ENCODE results near the gene RNF4. TPM values are rescaled to one million over a fixed set of nuclear protein-coding genes. Genes with fewer than 3 reads are reported as not detected.

The RNF4 gene
- total RNA-seq, 4 donors from 2014 or later: 33.2 to 49.0 (median 40.7) TPM

DNA sequence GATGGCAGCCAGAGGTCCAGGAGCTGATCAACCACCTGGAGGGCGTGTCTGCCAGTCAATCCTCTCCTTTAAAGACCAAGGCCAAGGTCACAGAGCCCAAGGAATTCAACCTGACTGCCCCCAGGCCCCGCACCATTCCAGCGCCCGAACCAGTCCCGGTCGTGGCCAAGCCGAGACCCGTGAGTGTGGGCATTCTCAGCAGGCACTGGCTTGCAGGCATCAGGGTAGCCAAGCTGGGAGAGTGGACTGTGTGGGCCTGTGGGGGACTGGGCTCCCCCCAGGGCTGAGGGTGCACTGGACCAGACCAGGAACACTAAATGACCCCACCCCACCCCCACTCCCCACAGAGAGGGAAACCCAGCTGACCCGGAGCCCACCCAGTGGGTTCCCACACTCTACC, 23.8 kb upstream of the RNF4 start:
- peaks cover 0 to 3% (median 0%) of the 10 kb centered on the region in 4 donors for H3K4me1 ChIP-seq
- H3K27ac ChIP-seq (replicated peaks in 1 of 4): no peak overlapping the region
- DNase-seq (ENCODE audit: extremely low spot score): no peak
- 100% methylated on average over 1 of the region's 9 CpGs for WGBS
- H3K36me3 ChIP-seq: no peaks in the 10 kb centered on the region
- H3K27me3 ChIP-seq: peaks cover 0 to 4% (median 0%) of the 10 kb centered on the region in 4 donors
- intact Hi-C loops (cut with DNase I): no loop called here
- H3K4me3 ChIP-seq: no peak overlapping the region
- H3K9me3 ChIP-seq: no peaks in the 10 kb centered on the region
- TF ChIP-seq POLR2AphosphoS5 (IDR thresholded peaks at IDR 0.05): no peak
- TF ChIP-seq EP300 (IDR thresholded peaks at IDR 0.05): no peak
- TF ChIP-seq, protein P1, sequence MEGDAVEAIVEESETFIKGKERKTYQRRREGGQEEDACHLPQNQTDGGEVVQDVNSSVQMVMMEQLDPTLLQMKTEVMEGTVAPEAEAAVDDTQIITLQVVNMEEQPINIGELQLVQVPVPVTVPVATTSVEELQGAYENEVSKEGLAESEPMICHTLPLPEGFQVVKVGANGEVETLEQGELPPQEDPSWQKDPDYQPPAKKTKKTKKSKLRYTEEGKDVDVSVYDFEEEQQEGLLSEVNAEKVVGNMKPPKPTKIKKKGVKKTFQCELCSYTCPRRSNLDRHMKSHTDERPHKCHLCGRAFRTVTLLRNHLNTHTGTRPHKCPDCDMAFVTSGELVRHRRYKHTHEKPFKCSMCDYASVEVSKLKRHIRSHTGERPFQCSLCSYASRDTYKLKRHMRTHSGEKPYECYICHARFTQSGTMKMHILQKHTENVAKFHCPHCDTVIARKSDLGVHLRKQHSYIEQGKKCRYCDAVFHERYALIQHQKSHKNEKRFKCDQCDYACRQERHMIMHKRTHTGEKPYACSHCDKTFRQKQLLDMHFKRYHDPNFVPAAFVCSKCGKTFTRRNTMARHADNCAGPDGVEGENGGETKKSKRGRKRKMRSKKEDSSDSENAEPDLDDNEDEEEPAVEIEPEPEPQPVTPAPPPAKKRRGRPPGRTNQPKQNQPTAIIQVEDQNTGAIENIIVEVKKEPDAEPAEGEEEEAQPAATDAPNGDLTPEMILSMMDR (IDR thresholded peaks at IDR 0.05): no peak
- no peak for TF ChIP-seq POLR2A (IDR thresholded peaks at IDR 0.05; ENCODE audit: low read depth)

DNA sequence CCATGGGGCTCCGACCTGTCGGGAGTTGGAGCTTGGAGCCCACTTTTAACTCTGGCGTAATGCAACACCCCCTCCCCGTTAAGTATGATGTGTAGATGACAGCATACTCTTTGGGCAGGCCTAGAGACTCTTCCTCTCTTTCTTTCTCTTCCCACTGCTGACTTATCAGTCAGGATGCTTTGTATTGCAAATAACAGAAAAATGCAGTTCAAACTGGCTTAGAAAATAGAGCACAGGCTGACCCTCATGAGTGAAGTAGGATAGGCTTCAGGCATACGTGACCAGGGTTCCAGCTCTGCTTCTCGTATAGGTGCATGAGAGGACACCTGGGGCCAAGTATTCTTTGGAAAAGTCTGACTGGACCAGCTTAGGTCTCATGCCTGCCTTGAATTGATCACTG, 23.3 kb upstream of the RNF4 start:
- 85% methylated on average over 6 of the region's 6 CpGs for WGBS
- peaks cover 0 to 4% (median 0%) of the 10 kb centered on the region in 4 donors for H3K27me3 ChIP-seq
- H3K4me3 ChIP-seq: no peak overlapping the region
- peaks cover 0 to 3% (median 0%) of the 10 kb centered on the region in 4 donors for H3K4me1 ChIP-seq
- TF ChIP-seq POLR2AphosphoS5 (IDR thresholded peaks at IDR 0.05) (no peak), EP300 (IDR thresholded peaks at IDR 0.05) (no peak), POLR2A (IDR thresholded peaks at IDR 0.05; ENCODE audit: low read depth) (no peak)
- TF ChIP-seq, protein P1 (IDR thresholded peaks at IDR 0.05): no peak
- H3K27ac ChIP-seq (replicated peaks in 1 of 4): no peak overlapping the region
- no peaks in the 10 kb centered on the region for H3K36me3 ChIP-seq
- intact Hi-C loops (cut with DNase I): no loop called here
- no peak for DNase-seq (ENCODE audit: extremely low spot score)
- H3K9me3 ChIP-seq: no peaks in the 10 kb centered on the region

DNA sequence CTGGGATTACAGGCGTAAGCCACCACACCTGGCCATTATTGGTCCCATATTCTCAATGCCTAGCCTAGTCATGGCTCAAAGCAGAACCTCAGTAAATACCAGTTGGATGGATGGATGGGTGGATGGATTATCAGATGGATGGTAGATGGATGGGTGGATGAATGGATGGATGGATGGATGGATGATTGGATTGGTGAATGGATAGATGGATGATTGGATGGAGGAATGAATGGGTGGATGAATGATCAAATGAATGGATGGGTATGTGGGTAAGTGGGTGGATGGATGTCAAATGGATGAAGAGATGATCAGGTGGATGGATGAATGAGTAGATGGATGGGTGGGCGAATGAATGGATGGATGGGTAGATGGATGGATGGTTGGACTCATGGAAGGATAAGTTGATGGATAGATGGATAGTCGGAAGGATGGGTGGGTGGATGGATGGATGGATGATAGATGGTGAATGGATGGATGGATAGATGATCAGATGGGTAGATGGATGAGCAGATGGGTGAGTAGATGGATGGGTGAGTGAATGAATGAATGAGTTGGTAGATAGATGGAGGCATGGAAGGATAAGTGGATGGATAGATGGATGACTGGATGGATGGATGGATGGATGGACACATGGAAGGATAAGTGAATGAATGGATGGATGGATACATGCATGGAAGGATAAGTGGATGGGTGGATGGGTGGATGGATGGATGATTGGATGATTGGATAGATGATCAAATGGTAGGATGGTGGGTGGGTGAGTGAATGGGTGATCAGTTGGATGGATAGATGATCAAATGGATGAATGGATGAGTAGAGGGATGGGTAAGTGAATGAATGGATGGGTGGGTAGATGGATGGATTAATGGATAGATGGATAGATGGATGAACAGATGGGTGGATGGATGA, 22.0 kb upstream of the RNF4 start:
- no peaks in the 10 kb centered on the region for H3K9me3 ChIP-seq
- DNase-seq (ENCODE audit: extremely low spot score): no peak
- no peak overlapping the region for H3K4me3 ChIP-seq
- no peaks in the 10 kb centered on the region for H3K4me1 ChIP-seq
- no peak for TF ChIP-seq POLR2A (IDR thresholded peaks at IDR 0.05; ENCODE audit: low read depth)
- no peak for TF ChIP-seq EP300 (IDR thresholded peaks at IDR 0.05)
- no peak for TF ChIP-seq POLR2AphosphoS5 (IDR thresholded peaks at IDR 0.05)
- TF ChIP-seq, protein P1 (IDR thresholded peaks at IDR 0.05): no peak
- intact Hi-C loops (cut with DNase I): no loop called here
- H3K27me3 ChIP-seq: no peaks in the 10 kb centered on the region
- 82% methylated on average over 3 of the region's 3 CpGs for WGBS
- H3K36me3 ChIP-seq: no peaks in the 10 kb centered on the region
- no peak overlapping the region for H3K27ac ChIP-seq (replicated peaks in 1 of 4)

DNA sequence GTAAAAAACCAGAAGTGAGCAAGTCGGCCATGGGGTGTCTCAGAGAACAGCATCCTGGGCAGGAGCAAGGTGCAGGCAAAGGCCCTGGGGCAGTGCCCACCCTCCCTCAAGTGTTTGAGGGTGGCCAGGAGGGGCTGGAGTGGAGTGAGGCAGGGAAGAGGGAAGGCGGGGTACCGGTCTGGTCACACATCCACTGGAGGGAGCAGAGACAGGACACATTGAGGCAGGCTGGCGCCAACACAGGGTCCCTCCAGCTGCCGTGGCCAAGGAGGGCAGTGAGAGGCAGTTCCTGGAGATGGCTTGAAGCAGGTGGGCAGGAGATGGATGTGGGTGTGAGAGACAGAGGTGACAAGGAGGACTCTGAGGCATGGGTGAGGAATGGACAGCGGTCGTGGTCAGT, 20.3 kb upstream of the RNF4 start:
- H3K27me3 ChIP-seq: no peaks in the 10 kb centered on the region
- H3K36me3 ChIP-seq: no peaks in the 10 kb centered on the region
- TF ChIP-seq POLR2A (IDR thresholded peaks at IDR 0.05; ENCODE audit: low read depth): no peak
- no peak for TF ChIP-seq POLR2AphosphoS5 (IDR thresholded peaks at IDR 0.05)
- TF ChIP-seq, protein P1 (IDR thresholded peaks at IDR 0.05): no peak
- no peak for TF ChIP-seq EP300 (IDR thresholded peaks at IDR 0.05)
- DNase-seq (ENCODE audit: extremely low spot score): no peak
- WGBS: 87% methylated on average over 7 of the region's 7 CpGs
- intact Hi-C loops (cut with DNase I): no loop called here
- H3K27ac ChIP-seq (replicated peaks in 1 of 4): no peak overlapping the region
- H3K9me3 ChIP-seq: no peaks in the 10 kb centered on the region
- H3K4me3 ChIP-seq: no peak overlapping the region
- no peaks in the 10 kb centered on the region for H3K4me1 ChIP-seq
